Activated CD8-positive, alpha-beta memory T cell treated with anti-CD3 and anti-CD28 coated beads, Interleukin-2, amount 50 U/mL, for 48 hours (primary cell): ENCODE measurements around the gene JUP.

Experiments used
- DNase-seq: peaks from one replicate; pipeline ENCODE4 v3.0.0-alpha.2; 2020

Gene JUP

GRCh38 chr17:41806685-41807445 lies 20.4 kb upstream of the JUP start:
- DNase-seq: no peak

GRCh38 chr17:41803049-41804020 lies 16.8 kb upstream of the JUP start:
- DNase-seq: no peak

- DNase-seq: peak; percentile 91
These were observed 15.1 kb upstream of the JUP start for GRCh38 chr17:41801374-41802271.

- no peak for DNase-seq
These were observed 14.3 kb upstream of the JUP start for GRCh38 chr17:41800601-41801373.

GRCh38 chr17:41799366-41799765 lies 12.9 kb upstream of the JUP start:
- DNase-seq: no peak

GRCh38 chr17:41797377-41797776 lies 10.9 kb upstream of the JUP start:
- DNase-seq: no peak

- no peak for DNase-seq
These were observed 9.8 kb upstream of the JUP start for GRCh38 chr17:41796121-41796895.

- DNase-seq: no peak
These were observed 8.0 kb upstream of the JUP start for GRCh38 chr17:41794540-41794975.

- DNase-seq: no peak
These were observed 7.5 kb upstream of the JUP start for GRCh38 chr17:41793784-41794539.

GRCh38 chr17:41792845-41793783 lies 6.6 kb upstream of the JUP start:
- no peak for DNase-seq

GRCh38 chr17:41787021-41787418 lies 509 bp upstream of the JUP start:
- DNase-seq: no peak

- DNase-seq: no peak
These were observed 668 bp downstream of the JUP start for GRCh38 chr17:41785859-41786226.

- DNase-seq: no peak
These were observed 1.2 kb downstream of the JUP start for GRCh38 chr17:41785091-41785858.

GRCh38 chr17:41784207-41784744 lies 2.2 kb downstream of the JUP start:
- DNase-seq: no peak

- DNase-seq: no peak
These were observed 4.4 kb downstream of the JUP start for GRCh38 chr17:41782142-41782541.

- DNase-seq: no peak
These were observed 5.0 kb downstream of the JUP start for GRCh38 chr17:41781404-41782110.

GRCh38 chr17:41779954-41780353 lies 6.6 kb downstream of the JUP start:
- no peak for DNase-seq
